H1 (cell line): ENCODE results near the gene ZFP91. TPM values are rescaled to one million over a fixed set of nuclear protein-coding genes. Genes with fewer than 3 reads are reported as not detected.

Experiments used
- CTCF ChIA-PET: fragments of 300-600 bp; sonication (Branson Sonifier 250); formaldehyde crosslinking; loops from one replicate; lab custom pipeline; 2021; ENCODE audit not compliant: partially characterized antibody; lab: Charles Lee
- POLR2A ChIA-PET: fragments of 300-600 bp; sonication (Branson Sonifier 250); formaldehyde crosslinking; loops from one replicate; lab custom pipeline; 2021; ENCODE audit warnings: inconsistent platforms; ENCODE audit not compliant: partially characterized antibody; lab: Charles Lee
- DNase-seq, 2 experiments: peaks; one replicate each; pipeline versions ENCODE4 v3.0.0 to v3.0.0-alpha.2; 2010 to 2022; ENCODE audit warnings: low spot score in 2 of 2, low read depth in 1 of 2, mixed read lengths in 1 of 2
- FAIRE-seq: peaks from 2 replicates; lab custom pipeline; 2011; peaks lifted over from hg19 to GRCh38; lab: Jason Lieb, UNC
- H2AFZ ChIP-seq: 2 replicates; pipeline ENCODE4 v1.8.1; 2012; ENCODE audit warnings: low read length, inconsistent platforms
- H2AK5ac ChIP-seq: 2 replicates; pipeline ENCODE4 v1.6.1; 2013; ENCODE audit warnings: low read depth, low read length
- H2BK120ac ChIP-seq: replicated peaks from 2 replicates; pipeline ENCODE3; 2013; ENCODE audit warnings: low read depth, low read length, inconsistent platforms
- H2BK12ac ChIP-seq: 2 replicates; pipeline ENCODE4 v1.6.1; 2013; ENCODE audit warnings: low read depth, low read length
- H2BK15ac ChIP-seq: 2 replicates; pipeline ENCODE4 v1.6.1; 2013; ENCODE audit warnings: low read length
- H2BK20ac ChIP-seq: 2 replicates; pipeline ENCODE4 v1.6.1; 2013; ENCODE audit warnings: low read length
- H2BK5ac ChIP-seq: 2 replicates; pipeline ENCODE4 v1.6.1; 2013; ENCODE audit warnings: low read depth, low read length
- H3K14ac ChIP-seq: 2 replicates; pipeline ENCODE4 v1.6.1; 2013; ENCODE audit warnings: inconsistent platforms; ENCODE audit not compliant: insufficient read length
- H3K18ac ChIP-seq: 2 replicates; pipeline ENCODE4 v1.6.1; 2013; ENCODE audit warnings: low read length; ENCODE audit errors: extremely low read depth
- H3K23ac ChIP-seq: 2 replicates; pipeline ENCODE4 v1.6.1; 2013; ENCODE audit warnings: inconsistent platforms; ENCODE audit not compliant: insufficient read length
- H3K23me2 ChIP-seq: 2 replicates; pipeline ENCODE4 v1.6.1; 2013; ENCODE audit warnings: low read depth, low read length
- H3K27ac ChIP-seq: 2 replicates; pipeline ENCODE4 v1.6.1; 2011; ENCODE audit warnings: low read depth, low read length, inconsistent platforms
- H3K27me3 ChIP-seq, 4 experiments: replicated peaks in 1 of 4; 1 replicate in 1 of 4; 2 replicates in 3 of 4; pipeline versions ENCODE4 v1.6.1 to v1.8.1; 2011 to 2013; ENCODE audit warnings: low read length in 3 of 4, mild to moderate bottlenecking in 3 of 4, inconsistent platforms in 2 of 4, mixed read lengths in 2 of 4, moderate library complexity in 1 of 4; ENCODE audit not compliant: control insufficient read depth in 3 of 4, insufficient read depth in 3 of 4; ENCODE audit errors: extremely low read depth in 1 of 4
- H3K36me3 ChIP-seq, 4 experiments: 2 replicates each; pipeline versions ENCODE4 v1.6.1 to v1.8.1; 2011 to 2013; ENCODE audit warnings: mild to moderate bottlenecking in 4 of 4, low read length in 3 of 4, moderate library complexity in 2 of 4, control low read depth in 1 of 4, inconsistent platforms in 1 of 4; ENCODE audit not compliant: insufficient read depth in 4 of 4, control insufficient read depth in 2 of 4
- H3K4ac ChIP-seq: replicated peaks from 2 replicates; pipeline ENCODE3; 2013; ENCODE audit warnings: low read length, low read depth, mixed read lengths, inconsistent platforms; ENCODE audit not compliant: insufficient read length
- H3K4me1 ChIP-seq, 4 experiments: replicated peaks in 1 of 4; 1 replicate in 1 of 4; 2 replicates in 3 of 4; pipeline versions ENCODE4 v1.6.1 to v1.8.1; 2011 to 2013; ENCODE audit warnings: low read length in 3 of 4, inconsistent platforms in 2 of 4, mixed read lengths in 1 of 4; ENCODE audit not compliant: insufficient read depth in 4 of 4, control insufficient read depth in 3 of 4
- H3K4me2 ChIP-seq, 2 experiments: 2 replicates each; pipeline versions ENCODE4 v1.6.1 to v1.8.1; 2011 to 2013; ENCODE audit warnings: low read depth in 2 of 2, low read length in 2 of 2, control low read depth in 1 of 2, inconsistent platforms in 1 of 2, mild to moderate bottlenecking in 1 of 2; ENCODE audit not compliant: insufficient read depth in 1 of 2
- H3K4me3 ChIP-seq, 4 experiments: fragments of 200-600, 300-600 bp in 1 of 4; sonication (generic), shearing (Covaris generic), sonication (Bioruptor Twin) in 1 of 4; 2 replicates each; pipeline versions ENCODE4 v1.5.1 to v1.8.1; 2011 to 2016; ENCODE audit warnings: low read length in 4 of 4, low read depth in 3 of 4, control low read depth in 2 of 4, inconsistent platforms in 2 of 4, mild to moderate bottlenecking in 2 of 4, mixed read lengths in 1 of 4, moderate library complexity in 1 of 4; ENCODE audit not compliant: insufficient read depth in 2 of 4; ENCODE audit errors: extremely low read depth in 1 of 4
- H3K56ac ChIP-seq: replicated peaks from 2 replicates; pipeline ENCODE3; 2013; ENCODE audit warnings: low read depth, mild to moderate bottlenecking, mixed read lengths, low read length, inconsistent platforms; ENCODE audit not compliant: insufficient read length
- H3K79me1 ChIP-seq: 2 replicates; pipeline ENCODE4 v1.6.1; 2013; ENCODE audit warnings: low read depth, low read length, control low read depth
- H3K79me2 ChIP-seq, 2 experiments: 2 replicates each; pipeline versions ENCODE4 v1.6.1 to v1.8.1; 2012 to 2013; ENCODE audit warnings: low read length in 2 of 2, mild to moderate bottlenecking in 2 of 2, inconsistent platforms in 1 of 2; ENCODE audit not compliant: insufficient read depth in 2 of 2, control insufficient read depth in 1 of 2
- H3K9ac ChIP-seq, 4 experiments: replicated peaks in 1 of 4; 1 replicate in 1 of 4; 2 replicates in 3 of 4; pipeline versions ENCODE4 v1.6.1 to v1.8.1; 2011 to 2013; ENCODE audit warnings: low read depth in 3 of 4, low read length in 3 of 4, control low read depth in 2 of 4, mild to moderate bottlenecking in 2 of 4, moderate library complexity in 2 of 4, inconsistent platforms in 1 of 4; ENCODE audit errors: extremely low read depth in 1 of 4
- H3K9me3 ChIP-seq, 2 experiments: 2 replicates each; pipeline versions ENCODE4 v1.6.1 to v1.8.1; 2012 to 2013; ENCODE audit warnings: mild to moderate bottlenecking in 2 of 2, moderate library complexity in 2 of 2, control low read depth in 1 of 2, inconsistent platforms in 1 of 2, low read depth in 1 of 2, low read length in 1 of 2, mixed read lengths in 1 of 2; ENCODE audit not compliant: insufficient read depth in 2 of 2
- H4K20me1 ChIP-seq, 2 experiments: replicated peaks in 1 of 2; 2 replicates each; pipeline versions ENCODE3 to v1.8.1; 2011 to 2013; ENCODE audit warnings: inconsistent platforms in 2 of 2, low read length in 2 of 2, mild to moderate bottlenecking in 1 of 2; ENCODE audit not compliant: insufficient read depth in 2 of 2, control insufficient read depth in 1 of 2
- H4K5ac ChIP-seq: 2 replicates; pipeline ENCODE4 v1.6.1; 2013; ENCODE audit warnings: low read length, low read depth, mixed read lengths, inconsistent platforms; ENCODE audit not compliant: insufficient read length
- H4K8ac ChIP-seq: 2 replicates; pipeline ENCODE4 v1.8.0; 2013; ENCODE audit warnings: mild to moderate bottlenecking, moderate library complexity, low read length, inconsistent platforms; ENCODE audit not compliant: insufficient read depth; ENCODE audit errors: extremely low read depth
- H4K91ac ChIP-seq: replicated peaks from 2 replicates; pipeline ENCODE3; 2013; ENCODE audit warnings: low read length, mixed read lengths, inconsistent platforms; ENCODE audit not compliant: insufficient read length
- CHD1 ChIP-seq: IDR thresholded peaks from 2 replicates; pipeline ENCODE4 v1.6.1; 2012; ENCODE audit warnings: low read depth, low read length, improper control_type of control experiment
- GTF2F1 ChIP-seq: IDR thresholded peaks from 2 replicates; pipeline ENCODE4 v1.6.1; 2012; ENCODE audit warnings: low read depth, low read length, improper control_type of control experiment, borderline replicate concordance
- HDAC2 ChIP-seq, 2 experiments: fragments of 300-600 bp in 1 of 2; sonication (generic) in 1 of 2; IDR thresholded peaks; 2 replicates each; pipeline ENCODE4 v1.6.1; 2011 to 2012; ENCODE audit warnings: low read depth in 2 of 2, low read length in 2 of 2, mild to moderate bottlenecking in 2 of 2, moderate library complexity in 2 of 2, borderline replicate concordance in 1 of 2, inconsistent platforms in 1 of 2
- HDAC6 ChIP-seq: IDR thresholded peaks from one replicate; pipeline ENCODE4 v1.7.1; 2012; ENCODE audit warnings: low read depth, mild to moderate bottlenecking, inconsistent platforms, low read length, moderate library complexity
- KDM1A ChIP-seq: fragments of 200-600, 300-600 bp; sonication (generic); IDR thresholded peaks from 2 replicates; pipeline ENCODE4 v1.7.1; 2016; ENCODE audit warnings: mild to moderate bottlenecking, low read length, borderline replicate concordance
- KDM4A ChIP-seq: IDR thresholded peaks from one replicate; pipeline ENCODE4 v1.7.1; 2012; ENCODE audit warnings: low read depth, mild to moderate bottlenecking, moderate library complexity, low read length, inconsistent platforms; ENCODE audit not compliant: severe bottlenecking
- NRF1 ChIP-seq: IDR thresholded peaks from 2 replicates; pipeline ENCODE4 v1.6.1; 2011; ENCODE audit warnings: mild to moderate bottlenecking, low read depth, low read length, improper control_type of control experiment
- POU5F1 ChIP-seq: IDR thresholded peaks from 2 replicates; pipeline ENCODE4 v1.6.1; 2011; ENCODE audit warnings: low read depth, mild to moderate bottlenecking, low read length, moderate library complexity
- SIN3A ChIP-seq, 2 experiments: IDR thresholded peaks in 1 of 2; conservative IDR thresholded peaks in 1 of 2; 2 replicates each; pipeline ENCODE4 v1.6.1; 2011 to 2012; ENCODE audit warnings: low read length in 2 of 2, improper control_type of control experiment in 1 of 2, low read depth in 1 of 2, mild to moderate bottlenecking in 1 of 2
- SIRT6 ChIP-seq: IDR thresholded peaks from one replicate; pipeline ENCODE4 v1.7.1; 2012; ENCODE audit warnings: low read length, inconsistent platforms
- YY1 ChIP-seq: IDR thresholded peaks from 2 replicates; pipeline ENCODE4 v1.6.1; 2011; ENCODE audit warnings: low read depth, mild to moderate bottlenecking, low read length
- WGBS, 2 experiments: shearing (Covaris generic) in 1 of 2; methylation state at CpG; one replicate each; pipeline versions ENCODE4 v1.1.6 to v1.1.7; 2013 to 2015; ENCODE audit warnings: low lambda C conversion rate in 2 of 2, mixed read lengths in 2 of 2, inconsistent platforms in 1 of 2, low coverage in 1 of 2, missing lambda C conversion rate in 1 of 2; ENCODE audit not compliant: insufficient replicate concordance in 2 of 2, insufficient coverage in 1 of 2, insufficient read length in 1 of 2; ENCODE audit errors: extremely low coverage in 1 of 2, missing lambda C conversion rate in 1 of 2; 5-methylcytosine and 5-hydroxymethylcytosine counted together
- polyA plus RNA-seq, 7 experiments: library from polyadenylated mRNA; depleted of rRNA in 3 of 7; stranded (reverse) in 5 of 7; unstranded in 2 of 7; fragments of >200 nt in 5 of 7; fragments of 200-250 nt in 2 of 7; gene quantifications; 1 replicate in 5 of 7; 2 replicates in 1 of 7; 4 replicates in 1 of 7; pipeline versions ENCODE4 v1.2.1 to v1.2.3, GENCODE V29; 2011 to 2013; ENCODE audit warnings: missing spikeins in 2 of 7, mixed read lengths in 2 of 7
- total RNA-seq: library from RNA; stranded (reverse); fragmentation: NEBNext Ultra II Directional; extraction: Animal tissue kit (Norgen Biotek cat#: 25700); gene quantifications from 2 replicates; pipeline ENCODE4 v1.2.1, GENCODE V29; 2021

Gene ZFP91
- total and polyA plus RNA-seq, 2 of the 8 experiments (the other 6 are each of a cell fraction or from before 2014, with no cell fraction given) = 10.7 to 29.0 TPM

GRCh38 chr11:58659404-58659803, 80.5 kb downstream of the ZFP91 start:
- H2BK15ac ChIP-seq = no peak overlapping the region
- no peak for FAIRE-seq
- H3K9ac ChIP-seq = no peak overlapping the region
- H2AFZ ChIP-seq = no peak overlapping the region
- 76% methylated on average over 2 of the region's 2 CpGs; no CpG with 5 or more reads in 1 of the 2 experiments for WGBS, 2 experiments
- H3K18ac ChIP-seq = no peak overlapping the region
- no peak overlapping the region for H3K27ac ChIP-seq
- no peak overlapping the region for H3K4me3 ChIP-seq
- no peak overlapping the region for H4K5ac ChIP-seq
- no peaks in the 10 kb centered on the region for H3K9me3 ChIP-seq
- H2AK5ac ChIP-seq = no peak overlapping the region
- H3K79me1 ChIP-seq = no peaks in the 10 kb centered on the region
- POLR2A ChIA-PET = no interaction called here
- H4K91ac ChIP-seq = no peak overlapping the region
- no peak overlapping the region for H3K14ac ChIP-seq
- H3K4me2 ChIP-seq = no peak overlapping the region
- no peak overlapping the region for H2BK12ac ChIP-seq
- H3K36me3 ChIP-seq = no peaks in the 10 kb centered on the region
- CTCF ChIA-PET = interaction anchor here (0.7 to 2.6 kb wide), 4 partner anchors 12 to 21 kb away, joined by 3 to 11 read pairs (median 3); no protein-coding TSS in a partner anchor
- no peak overlapping the region for H2BK5ac ChIP-seq
- H3K27me3 ChIP-seq = no peaks in the 10 kb centered on the region
- no peak for DNase-seq
- H3K4ac ChIP-seq = no peak overlapping the region
- H3K4me1 ChIP-seq = no peaks in the 10 kb centered on the region; a peak in 1 of 7 replicates
- no peaks in the 10 kb centered on the region for H3K23me2 ChIP-seq
- no peak overlapping the region for H3K23ac ChIP-seq
- H4K8ac ChIP-seq = no peak overlapping the region
- no peak overlapping the region for H2BK120ac ChIP-seq
- H2BK20ac ChIP-seq = no peak overlapping the region
- H3K56ac ChIP-seq = no peak overlapping the region
- H3K79me2 ChIP-seq = no peaks in the 10 kb centered on the region
- H4K20me1 ChIP-seq = no peaks in the 10 kb centered on the region
- TF ChIP-seq NRF1 = no peak
- TF ChIP-seq CHD1 = no peak
- no peak for TF ChIP-seq KDM1A
- no peak for TF ChIP-seq GTF2F1
- no peak for TF ChIP-seq SIRT6
- TF ChIP-seq YY1 = no peak
- TF ChIP-seq HDAC2 (IDR thresholded peaks at IDR 0.05; ENCODE audit: borderline replicate concordance in 1 of 2, low read depth in 2 of 2, low read length in 2 of 2) = no peak
- no peak for TF ChIP-seq KDM4A
- TF ChIP-seq SIN3A (conservative IDR thresholded peaks at IDR 0.05 in 1 of 2, IDR thresholded peaks at IDR 0.05 in 1 of 2; ENCODE audit: low read depth in 1 of 2, low read length in 2 of 2) = no peak
- TF ChIP-seq HDAC6 = no peak
- no peak for TF ChIP-seq POU5F1
